ENCODE results near the gene AMMECR1L.

GRCh38 chr2:127879899-127880298, 5.9 kb downstream of the AMMECR1L start:
- TF ChIP-seq CTCF (conservative IDR thresholded peaks at IDR 0.05; ENCODE audit: low read length) (no peak), EZH2phosphoT487 (IDR thresholded peaks at IDR 0.05; ENCODE audit: borderline replicate concordance) (no peak)
